Breast epithelium (tissue), 3 donors: ENCODE data around the gene UNKL.

Source experiments
- CTCF ChIP-seq, 3 donors: fragments of 450-650 bp; IDR thresholded peaks; one replicate each; pipeline ENCODE4 v1.5.1; 2016 to 2017; ENCODE audit warnings: antibody characterized with exemption in 3 of 3, mild to moderate bottlenecking in 3 of 3, moderate library complexity in 3 of 3
- POLR2A ChIP-seq: fragments of 450-650 bp; IDR thresholded peaks from one replicate; pipeline ENCODE4 v1.6.1; 2016; ENCODE audit warnings: antibody characterized with exemption, mild to moderate bottlenecking, moderate library complexity

- TF ChIP-seq CTCF (IDR thresholded peaks at IDR 0.05) (no peak), POLR2A (no peak)
Measured at GRCh38 chr16:1325673-1326371, 88.7 kb downstream of the UNKL start.
